HT1080 (cell line): Measurements from ENCODE around the gene AAR2. TPM values are rescaled to one million over a fixed set of nuclear protein-coding genes. Genes with fewer than 3 reads are reported as not detected.

Source experiments
- DNase-seq: peaks from one replicate; pipeline ENCODE4 v3.0.0-alpha.2; 2015; ENCODE audit warnings: low read depth
- total RNA-seq: library from RNA; depleted of rRNA; stranded (reverse); fragments of >200 nt; shearing (Covaris generic); gene quantifications from 2 replicates; pipeline ENCODE4 v1.2.3, GENCODE V29; 2014

The AAR2 gene
- total RNA-seq, 1 experiment from 2014 or later, result 50.1 TPM

DNA sequence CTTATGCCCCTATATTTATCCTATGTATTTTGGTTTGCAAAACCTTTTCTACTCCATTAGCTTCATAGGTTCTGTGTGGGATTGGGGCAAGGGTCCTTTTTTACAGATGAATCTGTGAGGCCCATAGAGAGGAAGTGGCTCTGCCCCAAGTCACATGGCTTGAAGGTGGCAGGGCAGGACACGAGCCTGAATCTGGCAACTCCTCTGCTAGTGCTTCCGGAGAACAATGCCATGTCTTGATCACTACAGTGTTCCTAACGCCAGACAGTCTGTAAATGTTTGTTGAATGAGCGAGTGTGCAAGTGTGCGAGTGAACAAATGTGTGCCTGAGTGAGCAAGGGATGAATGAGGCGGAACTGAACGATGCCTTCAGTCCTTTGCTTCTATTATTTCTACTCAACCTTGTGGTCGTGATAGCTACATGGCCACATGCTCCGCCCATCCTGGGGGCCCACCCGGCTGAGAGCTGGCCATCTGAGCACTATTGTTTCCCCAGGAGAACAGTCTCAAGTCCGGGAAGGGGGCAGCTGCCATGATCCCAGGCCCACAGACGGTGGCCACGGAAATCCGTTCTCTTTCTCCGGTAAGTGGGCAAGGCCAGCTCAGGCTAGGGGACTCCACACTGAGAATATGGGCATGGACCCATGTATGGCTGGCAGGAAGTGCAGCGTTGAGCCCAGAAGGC, 17.8 kb upstream of the AAR2 start:
- DNase-seq, result no peak

DNA sequence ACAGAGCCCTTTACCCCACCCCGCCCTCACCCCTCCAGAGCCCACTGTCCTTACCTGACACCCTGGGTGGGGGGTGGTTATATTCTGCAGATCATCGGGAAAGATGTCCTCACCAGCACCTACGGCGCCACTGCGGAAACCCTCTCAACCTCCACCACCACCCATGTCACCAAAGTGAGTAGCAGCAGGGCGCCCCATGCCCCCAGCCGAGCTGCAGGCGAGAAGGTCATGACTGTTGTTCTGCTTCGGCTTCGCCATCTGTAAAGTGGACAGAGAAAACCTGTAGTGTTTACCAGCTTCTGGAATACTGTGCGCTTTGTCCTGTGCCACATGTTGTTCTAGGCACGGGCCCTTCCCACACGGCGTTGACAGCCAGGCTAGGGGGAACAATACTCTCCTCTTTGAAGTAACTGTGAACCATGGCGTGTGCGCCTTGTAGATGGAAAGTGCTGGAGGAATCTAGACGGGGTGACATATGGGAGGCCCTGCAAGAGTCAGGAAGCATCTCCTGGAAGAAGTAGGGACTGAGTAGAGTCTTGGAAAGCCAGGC, 16.5 kb upstream of the AAR2 start:
- DNase-seq, result no peak

DNA sequence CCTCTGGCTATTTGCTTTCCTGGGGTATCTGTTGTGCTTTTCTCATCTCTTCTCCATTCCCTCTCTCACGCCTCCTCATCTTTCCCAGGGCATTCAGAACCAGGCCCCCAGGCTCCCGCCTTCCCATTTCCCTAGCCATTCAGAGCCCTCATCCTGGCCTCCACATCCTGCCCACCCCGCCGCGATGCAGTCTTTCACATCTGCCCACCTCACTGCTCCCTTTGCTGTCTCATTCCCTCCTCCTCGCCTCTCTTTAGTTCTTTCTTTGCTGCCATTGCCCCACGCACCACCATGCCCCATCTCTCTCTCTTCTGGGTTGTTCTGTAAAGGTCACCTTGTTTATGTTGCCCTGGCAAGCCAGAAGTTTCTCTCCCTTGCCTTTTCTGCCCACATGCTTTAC, 10.6 kb upstream of the AAR2 start:
- no peak for DNase-seq

DNA sequence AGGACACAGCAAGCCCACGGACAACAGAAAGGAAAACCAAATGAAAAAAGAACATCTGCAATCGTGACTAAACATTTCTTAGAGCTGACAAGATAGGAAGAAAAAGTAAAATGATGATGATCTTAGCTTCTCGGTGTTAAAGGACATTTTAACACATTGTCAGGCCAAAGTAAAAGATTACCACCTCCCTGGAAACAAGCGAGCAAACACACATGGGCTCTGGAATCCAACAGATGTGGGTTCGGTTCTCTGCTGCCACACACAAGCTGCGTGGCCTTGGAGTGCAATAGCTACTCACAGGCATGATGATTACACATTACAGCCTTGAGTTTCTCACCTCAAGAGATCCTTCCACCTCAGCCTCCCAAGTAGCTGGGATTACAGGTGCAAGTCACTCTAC, 7.5 kb upstream of the AAR2 start:
- DNase-seq, result no peak

DNA sequence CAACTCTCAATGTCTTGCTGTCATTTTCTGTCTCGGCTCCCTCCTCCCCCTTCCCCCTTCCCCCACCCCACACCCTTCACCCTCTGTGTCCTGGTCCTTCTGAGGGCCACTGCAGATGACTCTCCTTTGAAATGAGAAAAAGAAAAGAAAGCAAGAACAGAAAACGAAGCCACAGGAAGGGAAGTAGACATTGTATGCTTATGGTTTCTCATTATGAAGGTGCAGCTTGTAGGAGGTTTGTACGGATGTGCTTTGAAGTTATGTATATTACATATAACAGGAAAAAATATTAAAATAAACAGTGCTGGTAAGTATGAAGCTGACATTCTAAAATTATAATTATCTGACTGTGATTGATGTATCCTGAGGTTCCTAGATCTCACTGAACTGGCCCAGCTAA, 6.3 kb upstream of the AAR2 start:
- DNase-seq, result no peak

DNA sequence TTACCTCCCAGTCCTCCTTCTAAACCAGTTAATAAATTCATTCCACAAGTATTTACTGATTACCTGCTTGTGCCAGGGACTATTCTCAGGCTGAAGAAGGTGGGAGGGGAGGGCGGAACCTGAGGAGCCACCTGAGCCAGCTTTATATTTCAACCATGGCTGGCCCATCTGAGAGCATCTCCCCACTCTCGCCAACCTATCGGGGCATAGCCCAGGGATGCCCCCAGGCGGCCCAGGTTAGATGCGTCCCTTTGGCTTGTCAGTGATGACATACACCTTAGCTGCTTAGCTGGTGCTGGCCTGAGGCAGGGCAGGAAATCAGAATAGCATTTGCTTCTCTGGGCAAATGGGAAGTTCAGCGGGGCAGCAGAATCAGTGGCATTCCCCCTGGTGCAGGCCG, 4.9 kb upstream of the AAR2 start:
- no peak for DNase-seq

DNA sequence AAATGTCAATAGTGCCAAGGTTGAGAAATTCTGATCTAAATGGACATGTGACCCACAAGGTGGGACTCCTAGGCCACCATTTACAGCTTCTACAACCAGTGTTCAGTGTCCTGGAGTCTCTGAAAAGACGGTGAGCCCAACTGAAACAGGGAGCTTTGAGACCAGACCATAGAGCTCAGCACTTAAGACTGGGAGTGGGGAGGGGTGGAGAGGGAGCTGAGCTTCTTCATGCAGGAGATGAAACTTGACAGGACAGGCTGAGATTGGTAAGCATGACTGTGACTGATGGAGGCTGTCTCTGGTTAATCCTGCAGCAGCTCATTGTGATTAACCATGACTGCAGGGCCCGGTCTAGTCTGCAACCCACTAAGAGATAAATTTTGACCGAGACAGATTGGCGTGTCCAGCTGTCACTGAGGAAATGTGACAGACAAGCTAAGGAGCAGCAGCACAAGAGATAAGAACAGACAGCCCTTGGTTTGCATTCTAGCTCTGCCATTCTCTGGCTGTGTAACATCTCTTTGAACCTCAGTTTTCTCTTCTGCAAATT, 1.4 kb upstream of the AAR2 start:
- no peak for DNase-seq

DNA sequence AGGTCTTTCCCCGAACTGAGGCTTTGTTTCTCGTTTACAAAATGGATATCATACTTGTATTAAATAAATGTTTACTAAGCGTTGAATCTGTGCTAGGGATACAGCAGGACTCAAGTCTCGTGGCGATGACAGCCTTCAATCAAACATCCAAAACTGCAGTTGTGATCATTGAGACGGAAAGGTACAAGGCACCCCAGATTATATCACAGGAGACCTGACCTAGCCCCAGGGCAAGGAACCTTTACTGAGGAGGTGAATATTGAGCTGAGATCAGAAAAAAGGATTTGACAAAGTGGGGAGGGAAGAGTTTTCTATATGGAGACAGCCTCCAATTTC, 476 bp downstream of the AAR2 start:
- no peak for DNase-seq

DNA sequence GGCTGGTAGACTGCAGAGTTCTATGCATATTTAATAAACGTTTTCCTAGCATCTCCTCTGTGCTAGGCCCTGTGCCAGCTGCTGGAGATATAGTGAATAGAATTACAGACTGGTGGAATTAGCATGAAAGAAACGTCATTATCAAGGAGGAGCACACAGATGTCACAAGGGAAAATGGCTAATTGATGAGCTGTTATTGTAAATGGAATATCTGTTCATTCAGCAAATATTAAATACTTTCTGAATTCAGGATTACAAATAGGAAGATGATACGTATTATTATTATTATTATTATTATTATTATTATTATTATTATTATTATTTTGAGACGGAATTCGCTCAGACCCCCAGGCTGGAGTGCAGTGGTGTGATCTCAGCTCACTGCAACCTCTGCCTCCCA, 1.2 kb downstream of the AAR2 start:
- DNase-seq, result no peak

DNA sequence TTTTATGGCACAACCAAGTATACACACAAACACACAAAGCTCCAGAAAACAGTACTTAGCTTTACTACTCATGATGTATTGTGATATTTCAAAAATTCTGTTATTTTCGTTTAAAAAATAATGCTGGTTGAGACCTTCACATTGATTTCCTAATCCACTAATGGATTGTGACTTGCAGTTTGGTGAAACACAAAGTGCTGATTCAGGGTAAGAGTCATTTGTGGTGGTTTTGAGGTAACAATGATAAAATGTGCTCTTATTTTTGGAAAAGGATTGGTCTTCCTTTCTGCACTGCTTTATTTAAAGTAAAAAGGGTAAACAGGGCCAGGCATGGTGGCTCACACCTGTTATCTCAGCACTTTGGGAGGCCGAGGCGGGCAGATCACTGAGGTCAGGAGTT, 1.9 kb downstream of the AAR2 start:
- DNase-seq, result no peak

DNA sequence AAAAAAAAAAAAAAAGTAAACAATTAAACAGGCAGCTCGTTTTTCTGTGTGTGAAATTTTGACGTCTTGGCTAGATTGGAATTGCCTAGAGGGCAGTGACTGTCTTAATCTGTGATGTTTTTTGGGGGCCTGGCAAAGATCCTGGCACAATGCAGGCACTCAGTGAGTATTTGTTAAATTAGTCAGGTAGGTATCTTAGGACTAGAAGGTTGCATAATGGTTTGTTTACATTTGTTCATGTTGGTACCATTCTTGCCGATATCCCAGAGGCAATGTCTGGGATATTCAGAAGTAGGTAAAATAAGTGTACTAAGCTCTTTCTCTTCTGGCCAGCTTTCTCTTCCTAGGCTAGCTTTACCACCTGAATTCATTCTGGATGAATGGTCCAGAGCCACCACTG, 2.5 kb downstream of the AAR2 start:
- no peak for DNase-seq

DNA sequence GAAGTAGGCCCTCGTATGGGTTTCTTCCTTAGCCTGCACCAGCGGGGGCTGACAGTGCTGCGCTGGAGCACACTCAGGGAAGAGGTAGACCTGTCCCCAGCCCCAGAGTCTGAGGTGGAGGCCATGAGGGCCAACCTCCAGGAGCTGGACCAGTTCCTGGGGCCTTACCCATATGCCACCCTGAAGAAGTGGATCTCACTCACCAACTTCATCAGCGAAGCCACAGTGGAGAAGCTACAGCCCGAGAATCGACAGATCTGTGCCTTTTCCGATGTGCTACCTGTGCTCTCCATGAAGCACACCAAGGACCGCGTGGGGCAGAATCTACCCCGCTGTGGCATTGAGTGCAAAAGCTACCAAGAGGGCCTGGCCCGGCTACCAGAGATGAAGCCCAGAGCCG, 3.8 kb downstream of the AAR2 start:
- DNase-seq, result no peak

DNA sequence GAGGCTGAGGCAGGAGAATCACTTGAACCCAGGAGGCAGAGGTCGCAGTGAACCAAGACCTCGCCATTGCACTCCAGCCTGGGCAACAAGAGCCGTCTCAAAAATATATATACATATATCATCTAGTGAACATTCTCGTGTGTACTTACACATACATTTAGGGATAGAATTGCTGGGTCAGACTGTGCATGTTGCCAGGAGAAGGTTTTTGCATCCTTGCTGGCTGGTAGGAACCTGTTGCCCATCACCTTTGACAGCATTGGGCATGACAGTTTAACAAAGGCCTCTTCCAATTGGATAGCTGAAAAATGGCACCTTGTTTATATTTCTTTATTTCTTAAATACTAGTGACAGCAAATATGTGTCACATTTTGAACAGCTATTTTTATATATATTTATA, 5.4 kb downstream of the AAR2 start:
- no peak for DNase-seq

DNA sequence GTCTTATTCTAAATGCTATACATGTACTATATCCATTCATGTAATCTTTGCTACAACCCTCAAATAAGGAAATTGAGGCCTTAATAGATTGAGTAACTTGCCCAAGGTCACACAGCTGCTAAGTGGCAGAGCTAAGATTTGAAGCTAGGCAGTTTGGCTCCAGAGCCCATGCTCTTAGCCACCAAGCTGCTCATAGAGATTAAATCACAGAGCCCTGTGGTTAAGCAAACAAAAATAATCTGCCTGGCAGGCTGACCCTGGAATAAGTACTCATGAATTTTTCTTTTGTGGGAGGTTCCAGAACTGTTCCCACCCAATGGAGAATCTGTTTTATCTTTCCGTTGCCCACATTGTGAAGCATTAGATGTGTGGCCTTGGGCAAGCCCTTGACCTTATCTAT, 7.4 kb downstream of the AAR2 start:
- DNase-seq, result no peak

DNA sequence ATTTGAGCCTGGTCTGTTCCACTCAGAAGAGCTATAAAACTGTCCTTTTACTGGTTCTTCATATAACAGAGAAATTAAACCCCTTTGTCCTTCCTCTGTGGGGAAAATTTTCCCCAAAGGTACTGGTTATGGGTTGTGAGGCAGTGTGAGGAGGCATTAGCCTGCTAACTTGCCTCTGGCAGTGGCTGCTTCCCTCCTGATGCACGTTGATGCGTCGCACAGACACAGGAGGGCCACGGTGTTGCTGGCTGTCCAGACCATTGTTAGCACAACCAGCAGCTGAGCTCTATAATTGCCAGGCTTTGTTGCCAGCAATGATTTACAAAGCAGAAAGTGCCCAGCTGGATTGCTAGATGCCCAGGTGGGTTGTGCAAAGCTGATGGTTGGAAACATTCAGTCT, 10.1 kb downstream of the AAR2 start:
- DNase-seq, result no peak

DNA sequence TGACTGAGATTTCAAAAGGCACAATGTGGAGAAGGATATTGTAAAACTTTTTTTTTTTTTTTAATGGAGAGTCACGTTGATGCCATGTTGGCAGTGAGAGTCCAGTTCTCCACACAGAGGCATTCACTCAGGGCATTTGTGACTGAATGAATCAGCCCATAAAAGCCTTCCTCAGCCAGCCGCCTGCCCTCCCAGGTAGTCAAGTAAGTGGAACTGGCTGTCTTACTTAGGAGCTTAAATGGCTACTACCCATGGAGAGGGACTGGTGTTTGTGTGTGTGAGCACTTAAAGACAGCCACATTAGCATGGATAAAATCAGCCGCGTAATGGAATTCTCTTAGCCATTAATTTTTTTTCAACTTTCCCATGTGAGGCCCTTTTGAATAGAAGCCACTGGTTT, 12.6 kb downstream of the AAR2 start:
- no peak for DNase-seq

DNA sequence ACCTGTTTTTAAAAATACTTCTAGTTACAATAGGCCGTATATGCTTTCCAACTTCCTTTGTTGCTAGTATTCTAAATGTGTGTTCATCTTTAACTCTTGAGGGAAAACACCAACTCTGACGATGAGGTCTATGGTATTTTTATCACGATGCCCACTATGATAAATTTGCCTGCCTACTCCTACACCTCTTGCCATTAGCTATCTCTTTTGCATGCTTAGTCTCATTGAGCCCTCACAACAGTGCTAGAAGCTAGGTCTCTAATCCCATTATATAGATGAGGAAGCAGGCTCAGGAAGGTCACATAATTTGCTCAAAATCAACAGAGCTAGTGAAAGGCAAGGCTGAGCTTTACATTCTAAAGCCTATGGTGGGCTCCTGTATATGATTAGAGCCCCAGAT, 13.2 kb downstream of the AAR2 start:
- no peak for DNase-seq

DNA sequence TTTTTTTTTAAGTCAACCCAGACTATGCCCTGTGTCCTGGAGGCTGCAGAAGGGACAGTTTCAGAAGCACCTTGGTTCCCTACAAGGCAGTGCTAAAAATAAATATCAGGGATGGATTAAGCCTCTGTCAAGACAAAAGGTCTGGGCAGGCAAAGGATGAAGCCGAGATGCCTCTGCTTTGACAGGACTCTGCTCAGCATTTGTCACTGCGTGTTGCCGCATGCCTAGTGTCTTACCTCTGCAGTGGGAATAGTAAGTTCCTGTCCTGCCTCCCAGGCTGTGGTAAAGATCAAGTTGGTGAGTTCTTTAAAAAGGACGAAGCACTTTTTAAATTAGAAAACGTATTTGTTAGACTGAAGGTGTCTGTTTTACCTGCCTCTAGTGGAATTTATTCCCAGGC, 15.1 kb downstream of the AAR2 start:
- DNase-seq, result no peak

DNA sequence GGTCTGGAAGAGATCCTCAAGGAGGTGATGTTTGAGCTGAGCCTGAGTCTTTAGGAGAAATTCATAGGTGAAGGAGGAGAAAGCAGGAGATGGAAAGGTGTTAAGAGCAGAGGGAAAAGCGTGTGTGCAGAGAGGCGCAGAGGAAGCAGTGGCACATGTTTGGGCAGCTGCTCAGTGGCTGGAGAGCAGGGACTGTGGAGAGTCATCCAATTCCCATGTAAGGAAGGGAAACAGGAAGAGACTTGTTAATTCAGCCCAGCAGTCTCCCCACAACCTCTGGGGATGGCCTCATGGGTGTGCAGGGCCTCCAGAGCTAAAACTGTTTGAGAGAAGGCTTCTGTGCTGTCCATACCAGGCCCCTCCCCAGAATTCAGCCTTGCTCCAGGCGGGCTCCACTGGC, 16.2 kb downstream of the AAR2 start:
- DNase-seq, result no peak

DNA sequence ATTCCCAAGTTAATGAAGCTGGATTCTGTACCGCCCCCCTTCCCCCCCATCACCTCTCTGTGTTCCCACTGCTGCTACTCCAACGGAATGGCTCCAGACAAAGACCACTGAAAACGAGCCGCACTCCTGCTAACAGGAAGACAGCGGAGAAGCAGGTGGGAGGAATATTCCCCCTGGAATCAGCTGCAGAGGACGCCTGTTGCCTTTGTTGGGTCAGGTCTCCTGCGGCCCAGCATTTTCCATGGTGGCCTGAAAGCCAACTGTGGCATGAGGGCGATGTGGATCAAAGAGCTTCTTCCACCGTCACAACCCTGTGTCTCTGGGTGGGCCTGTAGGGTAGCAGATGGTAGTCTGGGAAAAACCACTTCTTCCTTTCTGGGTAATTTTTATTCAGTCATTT, 16.8 kb downstream of the AAR2 start:
- DNase-seq, result no peak

DNA sequence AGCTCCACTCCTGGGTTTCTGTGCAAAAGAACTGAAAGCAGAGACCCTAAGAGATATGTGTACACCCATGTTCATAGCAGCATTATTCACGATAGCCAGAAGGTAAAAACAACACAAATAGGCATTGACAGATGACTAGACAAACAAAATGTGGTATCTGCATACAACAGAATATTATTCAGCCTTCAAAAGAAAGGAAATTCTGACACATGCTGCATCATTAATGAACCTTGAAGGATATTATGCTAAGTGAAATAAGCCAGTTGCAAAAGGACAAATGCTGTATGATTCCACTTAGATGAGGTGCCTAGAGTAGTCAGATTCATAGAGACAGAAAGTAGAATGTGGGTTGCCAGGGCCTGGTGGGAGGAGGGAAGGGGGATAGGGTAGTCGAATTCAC, 17.8 kb downstream of the AAR2 start:
- no peak for DNase-seq

DNA sequence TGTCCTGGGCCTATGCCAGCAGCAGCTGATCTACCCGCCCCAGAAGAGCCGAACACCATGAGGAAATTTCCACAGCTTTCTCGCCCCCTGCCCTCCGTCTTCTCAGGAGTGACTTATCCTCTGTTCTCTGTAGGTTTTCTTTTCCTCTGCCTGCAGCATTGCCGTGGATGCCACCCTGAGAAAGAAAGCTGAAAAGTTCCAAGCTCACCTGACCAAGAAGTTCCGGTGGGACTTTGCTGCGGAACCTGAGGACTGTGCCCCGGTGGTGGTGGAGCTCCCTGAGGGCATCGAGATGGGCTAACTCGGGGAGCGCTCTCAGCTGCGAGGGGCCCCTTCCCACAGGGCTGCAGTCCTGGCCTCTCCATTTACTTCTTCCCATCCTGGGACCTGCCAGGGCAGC, 19.2 kb downstream of the AAR2 start:
- no peak for DNase-seq

DNA sequence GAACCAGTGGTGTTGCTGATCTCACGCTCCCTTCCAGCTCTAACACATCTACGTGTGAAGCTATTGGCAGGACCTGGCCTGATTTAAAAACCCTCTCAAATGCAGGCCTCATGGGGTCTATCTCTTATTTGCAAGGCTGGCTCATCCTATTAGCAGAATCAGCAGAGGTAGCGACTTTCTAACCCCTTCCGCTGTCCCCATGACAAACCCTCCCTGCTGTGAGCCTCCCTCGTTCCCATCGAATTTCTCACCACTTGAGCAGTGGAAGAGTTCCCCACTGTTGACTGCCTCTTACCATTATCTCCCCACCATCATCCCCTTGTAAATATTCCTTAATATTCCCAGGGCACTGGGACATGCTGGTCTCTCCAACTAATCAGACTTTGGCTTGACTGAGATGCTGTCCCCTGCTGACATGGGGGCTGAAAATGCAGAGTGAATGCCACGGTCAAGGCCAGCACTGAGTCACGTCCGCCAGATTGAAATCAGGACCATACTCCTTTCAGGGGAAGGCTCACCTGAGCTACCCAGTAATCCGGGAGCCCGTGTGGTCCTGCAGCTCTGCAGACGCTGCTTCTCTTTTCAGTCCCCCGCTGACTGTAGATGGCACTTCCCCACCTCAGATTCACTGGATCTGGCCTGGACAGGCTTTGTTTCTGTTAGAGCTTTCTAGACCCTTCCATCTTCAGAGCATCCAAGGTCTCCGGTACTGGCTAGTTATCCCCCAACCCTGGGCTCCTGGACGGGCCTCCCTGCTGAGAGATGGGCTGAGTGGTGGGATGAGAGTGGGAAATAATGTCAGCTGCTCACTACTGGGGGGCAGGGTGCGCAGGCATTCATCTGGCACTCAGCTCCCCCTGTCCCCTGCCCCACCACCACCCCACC, 23.1 kb downstream of the AAR2 start:
- no peak for DNase-seq
